HFFc6 (cell line): ENCODE data around the gene KLHL29. TPM values are rescaled to one million over a fixed set of nuclear protein-coding genes. Genes with fewer than 3 reads are reported as not detected.

Experiments
- DNase-seq: peaks from one replicate; pipeline ENCODE4 v3.0.0-alpha.2; 2018
- H3K27ac Mint-ChIP-seq: 2 replicates; pipeline ENCODE4 v1.8.0; 2020; ENCODE audit warnings: mild to moderate bottlenecking, mixed read lengths
- H3K27me3 Mint-ChIP-seq: 2 replicates; pipeline ENCODE4 v1.8.0; 2021; ENCODE audit warnings: mild to moderate bottlenecking, moderate library complexity, mixed read lengths; ENCODE audit not compliant: insufficient read depth
- H3K36me3 Mint-ChIP-seq: 2 replicates; pipeline ENCODE4 v1.8.0; 2021; ENCODE audit warnings: low read depth, mixed read lengths
- H3K4me1 Mint-ChIP-seq: 2 replicates; pipeline ENCODE4 v1.8.0; 2020; ENCODE audit warnings: low read depth, mixed read lengths
- H3K4me3 Mint-ChIP-seq: 2 replicates; pipeline ENCODE4 v1.8.0; 2020; ENCODE audit warnings: mild to moderate bottlenecking, moderate library complexity, mixed read lengths
- H3K9me3 Mint-ChIP-seq: 2 replicates; pipeline ENCODE4 v1.8.0; 2020; ENCODE audit warnings: mild to moderate bottlenecking, mixed read lengths
- CTCF ChIP-seq: fragments of 200-600 bp; sonication (generic); IDR thresholded peaks from 2 replicates; pipeline ENCODE4 v1.5.0; 2021; ENCODE audit warnings: antibody characterized with exemption, mild to moderate bottlenecking
- total RNA-seq, 6 experiments: library from RNA; stranded (reverse); fragmentation: NEBNext Ultra II Directional; extraction: Animal tissue kit (Norgen Biotek cat#: 25700); gene quantifications; 2 replicates in 1 of 6; 3 replicates in 5 of 6; pipeline ENCODE4 v1.2.3, GENCODE V29; 2021

KLHL29 gene
- total RNA-seq, 6 experiments from 2014 or later = 7.4 to 9.7 (median 8.6) TPM

GRCh38 chr2:23520256-23520655, 135.3 kb downstream of the KLHL29 start:
- no peaks in the 10 kb centered on the region for H3K9me3 Mint-ChIP-seq
- H3K27ac Mint-ChIP-seq = no peak overlapping the region
- no peak overlapping the region for H3K4me3 Mint-ChIP-seq
- no peak for TF ChIP-seq CTCF
- H3K36me3 Mint-ChIP-seq = no peaks in the 10 kb centered on the region
- peaks cover 19% of the 10 kb centered on the region for H3K4me1 Mint-ChIP-seq
- DNase-seq = no peak
- no peaks in the 10 kb centered on the region for H3K27me3 Mint-ChIP-seq

GRCh38 chr2:23521060-23521459, 136.1 kb downstream of the KLHL29 start:
- no peak overlapping the region for H3K4me3 Mint-ChIP-seq
- no peaks in the 10 kb centered on the region for H3K9me3 Mint-ChIP-seq
- TF ChIP-seq CTCF = no peak
- no peak overlapping the region for H3K27ac Mint-ChIP-seq
- no peak for DNase-seq
- no peaks in the 10 kb centered on the region for H3K27me3 Mint-ChIP-seq
- peaks cover 19% of the 10 kb centered on the region for H3K4me1 Mint-ChIP-seq
- no peaks in the 10 kb centered on the region for H3K36me3 Mint-ChIP-seq

GRCh38 chr2:23522726-23523372, 137.9 kb downstream of the KLHL29 start:
- no peak for TF ChIP-seq CTCF
- no peak for DNase-seq
- Mint-ChIP-seq H3K27ac (no peak overlapping the region), H3K36me3 (no peaks in the 10 kb centered on the region), H3K27me3 (no peaks in the 10 kb centered on the region), H3K4me3 (no peak overlapping the region), H3K9me3 (no peaks in the 10 kb centered on the region), H3K4me1 (peaks cover 19% of the 10 kb centered on the region)

GRCh38 chr2:23523373-23524260, 138.6 kb downstream of the KLHL29 start:
- H3K27ac Mint-ChIP-seq = peak overlapping the region; percentile 83
- no peaks in the 10 kb centered on the region for H3K36me3 Mint-ChIP-seq
- H3K9me3 Mint-ChIP-seq = no peaks in the 10 kb centered on the region
- peak overlapping the region; percentile 54; the same call in 1 of the 2 replicates for H3K4me3 Mint-ChIP-seq
- DNase-seq = no peak
- no peak for TF ChIP-seq CTCF
- no peaks in the 10 kb centered on the region for H3K27me3 Mint-ChIP-seq
- H3K4me1 Mint-ChIP-seq = peaks cover 19% of the 10 kb centered on the region

- no peak for TF ChIP-seq CTCF
- Mint-ChIP-seq H3K27ac (peak overlapping the region; percentile 83), H3K4me1 (peaks cover 19% of the 10 kb centered on the region), H3K9me3 (no peaks in the 10 kb centered on the region), H3K36me3 (no peaks in the 10 kb centered on the region), H3K27me3 (no peaks in the 10 kb centered on the region), H3K4me3 (peak overlapping the region; percentile 54)
- DNase-seq = peak; percentile 39
Observed at GRCh38 chr2:23524261-23524706, 139.3 kb downstream of the KLHL29 start.
